Keratinocyte (primary cell): ENCODE results near the gene UQCRQ. TPM values are rescaled to one million over a fixed set of nuclear protein-coding genes. Genes with fewer than 3 reads are reported as not detected.

Source experiments
- DNase-seq: peaks from one replicate; pipeline ENCODE4 v3.0.0-alpha.2; 2011; ENCODE audit warnings: low read depth, missing footprints, low spot score
- FAIRE-seq: peaks from 2 replicates; lab custom pipeline; 2011; peaks lifted over from hg19 to GRCh38; lab: Jason Lieb, UNC
- H2AFZ ChIP-seq: 2 replicates; pipeline ENCODE4 v1.6.0; 2012; ENCODE audit warnings: low read length, control low read depth, inconsistent platforms; ENCODE audit not compliant: control insufficient read depth
- H3K27ac ChIP-seq: 2 replicates; pipeline ENCODE4 v1.5.1; 2011; ENCODE audit warnings: low read length; ENCODE audit not compliant: control insufficient read depth, insufficient read depth
- H3K27me3 ChIP-seq: 3 replicates; pipeline ENCODE4 v1.6.0; 2011; ENCODE audit warnings: low read length; ENCODE audit not compliant: control insufficient read depth, insufficient read depth; ENCODE audit errors: extremely low read depth
- H3K36me3 ChIP-seq, 2 experiments: 2 replicates in 1 of 2; 3 replicates in 1 of 2; pipeline ENCODE4 v1.5.1; 2011; ENCODE audit warnings: low read length in 2 of 2, mild to moderate bottlenecking in 1 of 2; ENCODE audit not compliant: control insufficient read depth in 2 of 2, insufficient read depth in 2 of 2; ENCODE audit errors: extremely low read depth in 1 of 2
- H3K4me1 ChIP-seq: 3 replicates; pipeline ENCODE4 v1.5.1; 2011; ENCODE audit warnings: low read length; ENCODE audit not compliant: control insufficient read depth, insufficient read depth; ENCODE audit errors: extremely low read depth
- H3K4me2 ChIP-seq: 3 replicates; pipeline ENCODE4 v1.6.0; 2011; ENCODE audit warnings: low read depth, low read length; ENCODE audit not compliant: control insufficient read depth, insufficient read depth; ENCODE audit errors: extremely low read depth
- H3K4me3 ChIP-seq, 3 experiments: fragments of 200-600 bp in 1 of 3; sonication (generic) in 1 of 3; 2 replicates in 2 of 3; 3 replicates in 1 of 3; pipeline ENCODE4 v1.5.1; 2011 to 2016; ENCODE audit warnings: low read length in 3 of 3, mild to moderate bottlenecking in 3 of 3, control low read depth in 2 of 3, inconsistent platforms in 1 of 3, low read depth in 1 of 3, mixed read lengths in 1 of 3, mixed run types in 1 of 3, moderate library complexity in 1 of 3; ENCODE audit not compliant: control insufficient read depth in 2 of 3, insufficient read depth in 2 of 3; ENCODE audit errors: extremely low read depth in 1 of 3
- H3K79me2 ChIP-seq: 2 replicates; pipeline ENCODE4 v1.6.0; 2012; ENCODE audit warnings: low read length; ENCODE audit not compliant: control insufficient read depth, insufficient read depth
- H3K9ac ChIP-seq: 3 replicates; pipeline ENCODE4 v1.6.0; 2011; ENCODE audit warnings: low read length; ENCODE audit not compliant: control insufficient read depth, insufficient read depth; ENCODE audit errors: extremely low read depth
- H3K9me1 ChIP-seq: 3 replicates; pipeline ENCODE4 v1.6.0; 2011; ENCODE audit warnings: low read length; ENCODE audit not compliant: control insufficient read depth, insufficient read depth; ENCODE audit errors: extremely low read depth
- H3K9me3 ChIP-seq: 2 replicates; pipeline ENCODE4 v1.5.1; 2012; ENCODE audit warnings: low read depth, low read length; ENCODE audit not compliant: control insufficient read depth
- H4K20me1 ChIP-seq: 3 replicates; pipeline ENCODE4 v1.6.0; 2011; ENCODE audit warnings: low read length; ENCODE audit not compliant: control insufficient read depth, insufficient read depth; ENCODE audit errors: extremely low read depth
- EZH2 ChIP-seq: IDR thresholded peaks from one replicate; pipeline ENCODE4 v1.6.1; 2012; ENCODE audit warnings: inconsistent platforms, mild to moderate bottlenecking, low read length, moderate library complexity
- dilution Hi-C: fragments of 300-500 bp; cut with MboI; formaldehyde crosslinking; loops from one replicate; pipeline ENCODE4 v1.7.0; 2020; ENCODE audit warnings: low sequenced_read_pairs; ENCODE audit not compliant: extremely low pct_ligation_motif_present
- polyA plus RNA-seq, 5 experiments: library from polyadenylated mRNA; depleted of rRNA in 3 of 5; stranded (reverse) in 3 of 5; stranded (forward) in 1 of 5; unstranded in 1 of 5; fragments of >200 nt; gene quantifications; 1 replicate in 1 of 5; 2 replicates in 3 of 5; 3 replicates in 1 of 5; pipeline versions ENCODE4 v1.2.1 to v1.2.3, GENCODE V29; 2011 to 2012; ENCODE audit warnings: missing spikeins in 2 of 5, low read depth in 1 of 5, low replicate concordance in 1 of 5
- TF ChIP-seq, protein P1 (sequence below), 3 experiments: IDR thresholded peaks in 1 of 3; conservative IDR thresholded peaks in 1 of 3; optimal IDR thresholded peaks in 1 of 3; 2 replicates in 2 of 3; 3 replicates in 1 of 3; pipeline versions ENCODE3 to v1.5.1; 2011; ENCODE audit warnings: low read length in 3 of 3, mild to moderate bottlenecking in 3 of 3, moderate library complexity in 2 of 3, control low read depth in 1 of 3, inconsistent platforms in 1 of 3; ENCODE audit not compliant: insufficient read depth in 2 of 3; ENCODE audit errors: extremely low read depth in 1 of 3

Gene UQCRQ
- polyA plus RNA-seq, 1 donor (not counting 4 experiments of a cell fraction or from before 2014, with no cell fraction given) = 488 TPM

- Histone ChIP-seq H3K4me2 (no peak overlapping the region), H3K9ac (no peak overlapping the region), H3K9me3 (no peaks in the 10 kb centered on the region), H2AFZ (no peak overlapping the region), H3K9me1 (no peaks in the 10 kb centered on the region), H3K4me1 (no peaks in the 10 kb centered on the region), H3K27me3 (no peaks in the 10 kb centered on the region), H3K4me3 (no peak overlapping the region), H4K20me1 (no peaks in the 10 kb centered on the region), H3K36me3 (peaks cover 28 to 32% of the 10 kb centered on the region in 2 experiments), H3K79me2 (peaks cover 2% of the 10 kb centered on the region), H3K27ac (no peak overlapping the region)
- dilution Hi-C loops = no loop called here
- no peak for FAIRE-seq
- DNase-seq = no peak
- TF ChIP-seq EZH2 = no peak
- TF ChIP-seq, protein P1, sequence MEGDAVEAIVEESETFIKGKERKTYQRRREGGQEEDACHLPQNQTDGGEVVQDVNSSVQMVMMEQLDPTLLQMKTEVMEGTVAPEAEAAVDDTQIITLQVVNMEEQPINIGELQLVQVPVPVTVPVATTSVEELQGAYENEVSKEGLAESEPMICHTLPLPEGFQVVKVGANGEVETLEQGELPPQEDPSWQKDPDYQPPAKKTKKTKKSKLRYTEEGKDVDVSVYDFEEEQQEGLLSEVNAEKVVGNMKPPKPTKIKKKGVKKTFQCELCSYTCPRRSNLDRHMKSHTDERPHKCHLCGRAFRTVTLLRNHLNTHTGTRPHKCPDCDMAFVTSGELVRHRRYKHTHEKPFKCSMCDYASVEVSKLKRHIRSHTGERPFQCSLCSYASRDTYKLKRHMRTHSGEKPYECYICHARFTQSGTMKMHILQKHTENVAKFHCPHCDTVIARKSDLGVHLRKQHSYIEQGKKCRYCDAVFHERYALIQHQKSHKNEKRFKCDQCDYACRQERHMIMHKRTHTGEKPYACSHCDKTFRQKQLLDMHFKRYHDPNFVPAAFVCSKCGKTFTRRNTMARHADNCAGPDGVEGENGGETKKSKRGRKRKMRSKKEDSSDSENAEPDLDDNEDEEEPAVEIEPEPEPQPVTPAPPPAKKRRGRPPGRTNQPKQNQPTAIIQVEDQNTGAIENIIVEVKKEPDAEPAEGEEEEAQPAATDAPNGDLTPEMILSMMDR (optimal IDR thresholded peaks at IDR 0.05 in 1 of 3, IDR thresholded peaks at IDR 0.05 in 1 of 3, conservative IDR thresholded peaks at IDR 0.05 in 1 of 3; ENCODE audit: extremely low read depth in 1 of 3, insufficient read depth in 2 of 3, low read length in 3 of 3) = no peak
Measured at GRCh38 chr5:132896685-132897084, 30.2 kb downstream of the UQCRQ start.

GRCh38 chr5:132898094-132898493 is 31.7 kb downstream of the UQCRQ start:
- FAIRE-seq (no peak), DNase-seq (no peak)
- peaks cover 22 to 24% of the 10 kb centered on the region in 2 experiments for H3K36me3 ChIP-seq
- H3K27me3 ChIP-seq = no peaks in the 10 kb centered on the region
- no peak overlapping the region for H2AFZ ChIP-seq
- H3K9me3 ChIP-seq = no peaks in the 10 kb centered on the region
- no peak overlapping the region for H3K4me3 ChIP-seq
- TF ChIP-seq, protein P1 (optimal IDR thresholded peaks at IDR 0.05 in 1 of 3, IDR thresholded peaks at IDR 0.05 in 1 of 3, conservative IDR thresholded peaks at IDR 0.05 in 1 of 3; ENCODE audit: extremely low read depth in 1 of 3, insufficient read depth in 2 of 3, low read length in 3 of 3) = no peak
- no peak for TF ChIP-seq EZH2
- no peaks in the 10 kb centered on the region for H3K4me1 ChIP-seq
- no peaks in the 10 kb centered on the region for H4K20me1 ChIP-seq
- H3K9ac ChIP-seq = no peak overlapping the region
- no peaks in the 10 kb centered on the region for H3K79me2 ChIP-seq
- H3K4me2 ChIP-seq = no peak overlapping the region
- H3K27ac ChIP-seq = no peak overlapping the region
- dilution Hi-C loops = no loop called here
- H3K9me1 ChIP-seq = no peaks in the 10 kb centered on the region
